Astrocyte (in vitro differentiated cells and primary cell): ENCODE measurements around the gene CPEB4. TPM values are rescaled to one million over a fixed set of nuclear protein-coding genes. Genes with fewer than 3 reads are reported as not detected.

Experiments
- DNase-seq: peaks from one replicate; pipeline ENCODE4 v3.0.0-alpha.2; 2010; ENCODE audit warnings: low read depth
- FAIRE-seq: peaks from 2 replicates; lab custom pipeline; 2011; peaks lifted over from hg19 to GRCh38; lab: Jason Lieb, UNC
- H2AFZ ChIP-seq: 2 replicates; pipeline ENCODE4 v1.6.0; 2012; ENCODE audit warnings: low read depth, low read length, inconsistent platforms
- H3K27ac ChIP-seq: 2 replicates; pipeline ENCODE4 v1.5.1; 2011; ENCODE audit warnings: low read depth, low read length, inconsistent platforms
- H3K27me3 ChIP-seq: 2 replicates; pipeline ENCODE4 v1.6.0; 2011; ENCODE audit warnings: low read length, inconsistent platforms; ENCODE audit not compliant: insufficient read depth
- H3K36me3 ChIP-seq: 2 replicates; pipeline ENCODE4 v1.5.1; 2011; ENCODE audit warnings: low read length, inconsistent platforms; ENCODE audit not compliant: insufficient read depth
- H3K4me1 ChIP-seq: 2 replicates; pipeline ENCODE4 v1.5.1; 2011; ENCODE audit warnings: low read length, inconsistent platforms; ENCODE audit not compliant: insufficient read depth
- H3K4me2 ChIP-seq: 2 replicates; pipeline ENCODE4 v1.6.0; 2012; ENCODE audit warnings: low read length, inconsistent platforms
- H3K4me3 ChIP-seq: 2 replicates; pipeline ENCODE4 v1.5.1; 2011; ENCODE audit warnings: low read depth, mild to moderate bottlenecking, low read length, inconsistent platforms; ENCODE audit not compliant: insufficient read depth
- H3K79me2 ChIP-seq: 2 replicates; pipeline ENCODE4 v1.6.0; 2012; ENCODE audit warnings: mild to moderate bottlenecking, low read length, inconsistent platforms; ENCODE audit not compliant: insufficient read depth
- H3K9ac ChIP-seq: 2 replicates; pipeline ENCODE4 v1.6.0; 2012; ENCODE audit warnings: mild to moderate bottlenecking, low read length, inconsistent platforms
- H3K9me3 ChIP-seq: 2 replicates; pipeline ENCODE4 v1.5.1; 2012; ENCODE audit warnings: low read depth, mild to moderate bottlenecking, low read length, inconsistent platforms; ENCODE audit not compliant: insufficient read depth
- H4K20me1 ChIP-seq: 2 replicates; pipeline ENCODE4 v1.6.0; 2012; ENCODE audit warnings: low read length, inconsistent platforms; ENCODE audit not compliant: insufficient read depth
- H3K27ac Mint-ChIP-seq: one replicate; pipeline ENCODE4 v1.8.0; 2021; ENCODE audit warnings: mild to moderate bottlenecking, mixed read lengths; ENCODE audit not compliant: unreplicated experiment
- H3K27me3 Mint-ChIP-seq: one replicate; pipeline ENCODE4 v1.8.0; 2021; ENCODE audit warnings: low read depth, mixed read lengths; ENCODE audit not compliant: unreplicated experiment
- H3K36me3 Mint-ChIP-seq: one replicate; pipeline ENCODE4 v1.8.0; 2021; ENCODE audit warnings: low read depth, mixed read lengths; ENCODE audit not compliant: unreplicated experiment
- H3K4me1 Mint-ChIP-seq: one replicate; pipeline ENCODE4 v1.8.0; 2021; ENCODE audit warnings: low read depth, mixed read lengths; ENCODE audit not compliant: unreplicated experiment
- H3K4me3 Mint-ChIP-seq: one replicate; pipeline ENCODE4 v1.8.0; 2021; ENCODE audit warnings: mild to moderate bottlenecking, moderate library complexity, mixed read lengths; ENCODE audit not compliant: unreplicated experiment
- H3K9me3 Mint-ChIP-seq: one replicate; pipeline ENCODE4 v1.8.0; 2021; ENCODE audit warnings: mild to moderate bottlenecking, mixed read lengths; ENCODE audit not compliant: unreplicated experiment
- EZH2 ChIP-seq: IDR thresholded peaks from 2 replicates; pipeline ENCODE4 v1.6.1; 2012; ENCODE audit warnings: mild to moderate bottlenecking, low read length, inconsistent platforms; ENCODE audit not compliant: insufficient read depth
- total RNA-seq: library from RNA; stranded (reverse); gene quantifications from 2 replicates; pipeline ENCODE4 v1.2.1, GENCODE V29; 2021
- TF ChIP-seq, protein P1 (sequence below): IDR thresholded peaks from 2 replicates; pipeline ENCODE4 v1.5.1; 2011; ENCODE audit warnings: low read depth, mild to moderate bottlenecking, inconsistent platforms, low read length, moderate library complexity; ENCODE audit not compliant: insufficient read depth

The CPEB4 gene
- total RNA-seq, 1 donor from 2014 or later: 37.2 TPM

DNA sequence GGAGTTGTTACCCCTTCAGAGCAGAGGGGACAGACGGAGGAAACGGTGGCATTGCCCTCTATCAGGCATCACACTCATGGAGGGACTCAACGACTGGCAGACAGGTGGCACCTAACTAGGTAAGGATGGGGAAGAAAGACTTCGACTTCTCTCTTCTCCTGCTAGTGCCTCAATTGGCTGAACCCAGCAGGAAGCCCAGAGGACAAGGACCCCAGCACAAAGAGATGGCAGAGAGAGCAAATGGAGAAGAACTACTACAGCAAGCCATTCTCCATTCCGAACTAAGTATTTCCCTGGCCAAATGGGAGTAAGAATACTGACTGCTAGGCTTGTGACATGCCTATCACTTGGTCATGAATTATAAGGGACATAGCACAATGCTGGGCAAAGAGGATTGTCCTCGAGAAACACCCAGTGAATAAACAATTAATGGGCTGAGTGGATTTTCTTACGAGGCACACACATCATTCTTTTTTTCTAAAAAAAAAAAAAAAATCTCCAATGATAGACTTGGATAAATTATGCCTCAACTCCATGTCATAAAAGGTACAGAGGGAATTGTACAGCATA is 35.3 kb upstream of the CPEB4 start:
- no peak overlapping the region for H3K27ac ChIP-seq
- no peak for TF ChIP-seq EZH2
- TF ChIP-seq, protein P1, sequence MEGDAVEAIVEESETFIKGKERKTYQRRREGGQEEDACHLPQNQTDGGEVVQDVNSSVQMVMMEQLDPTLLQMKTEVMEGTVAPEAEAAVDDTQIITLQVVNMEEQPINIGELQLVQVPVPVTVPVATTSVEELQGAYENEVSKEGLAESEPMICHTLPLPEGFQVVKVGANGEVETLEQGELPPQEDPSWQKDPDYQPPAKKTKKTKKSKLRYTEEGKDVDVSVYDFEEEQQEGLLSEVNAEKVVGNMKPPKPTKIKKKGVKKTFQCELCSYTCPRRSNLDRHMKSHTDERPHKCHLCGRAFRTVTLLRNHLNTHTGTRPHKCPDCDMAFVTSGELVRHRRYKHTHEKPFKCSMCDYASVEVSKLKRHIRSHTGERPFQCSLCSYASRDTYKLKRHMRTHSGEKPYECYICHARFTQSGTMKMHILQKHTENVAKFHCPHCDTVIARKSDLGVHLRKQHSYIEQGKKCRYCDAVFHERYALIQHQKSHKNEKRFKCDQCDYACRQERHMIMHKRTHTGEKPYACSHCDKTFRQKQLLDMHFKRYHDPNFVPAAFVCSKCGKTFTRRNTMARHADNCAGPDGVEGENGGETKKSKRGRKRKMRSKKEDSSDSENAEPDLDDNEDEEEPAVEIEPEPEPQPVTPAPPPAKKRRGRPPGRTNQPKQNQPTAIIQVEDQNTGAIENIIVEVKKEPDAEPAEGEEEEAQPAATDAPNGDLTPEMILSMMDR: no peak
- no peaks in the 10 kb centered on the region for H3K4me1 ChIP-seq
- Mint-ChIP-seq H3K4me1 (peaks cover 13% of the 10 kb centered on the region), H3K9me3 (peaks cover 5% of the 10 kb centered on the region), H3K27ac (no peak overlapping the region), H3K4me3 (no peak overlapping the region), H3K27me3 (peaks cover 8% of the 10 kb centered on the region), H3K36me3 (no peaks in the 10 kb centered on the region)
- H3K9me3 ChIP-seq: no peaks in the 10 kb centered on the region
- H3K4me3 ChIP-seq: no peak overlapping the region
- DNase-seq: no peak
- no peak overlapping the region for H3K4me2 ChIP-seq
- H3K9ac ChIP-seq: no peak overlapping the region
- H3K27me3 ChIP-seq: peaks cover 3% of the 10 kb centered on the region
- no peaks in the 10 kb centered on the region for H3K79me2 ChIP-seq
- H4K20me1 ChIP-seq: no peaks in the 10 kb centered on the region
- H2AFZ ChIP-seq: no peak overlapping the region
- no peak for FAIRE-seq
- no peaks in the 10 kb centered on the region for H3K36me3 ChIP-seq

DNA sequence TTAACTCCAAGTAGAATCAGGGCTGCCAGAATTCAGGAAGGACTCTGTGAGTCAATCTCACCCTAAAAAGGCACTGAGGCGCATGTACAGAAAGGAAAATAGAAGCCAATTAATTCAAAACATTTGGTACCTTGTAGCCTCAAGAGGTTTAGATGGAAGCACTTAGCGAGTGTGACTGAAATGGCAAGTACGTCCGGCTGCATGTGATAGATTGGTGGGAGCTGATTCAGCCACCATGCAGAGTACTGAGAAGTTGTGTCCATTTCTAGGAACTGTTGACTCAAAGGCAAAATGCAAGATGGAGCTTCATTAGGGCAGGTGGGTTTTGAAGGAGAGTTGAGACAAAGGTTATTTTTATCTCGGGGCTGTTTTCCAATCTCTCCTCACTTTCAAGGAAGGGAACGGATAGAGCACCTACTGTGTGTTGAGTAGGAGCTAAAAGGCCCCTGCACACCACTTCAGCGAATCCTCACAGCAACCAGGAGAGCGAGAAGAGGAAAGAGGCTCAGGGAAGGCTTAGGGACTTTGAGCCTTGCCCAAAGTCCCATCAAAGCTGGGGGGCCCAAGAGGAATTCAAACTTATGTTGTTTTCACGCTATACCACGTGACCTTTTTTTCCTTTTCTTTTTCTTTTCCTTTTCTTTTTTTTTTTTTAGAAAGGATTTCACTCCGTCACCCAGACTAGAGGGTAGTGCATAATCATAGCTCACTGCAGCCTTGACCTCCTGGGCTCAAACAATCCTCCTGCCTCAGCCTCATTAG is 34.6 kb upstream of the CPEB4 start:
- TF ChIP-seq, protein P1: no peak
- TF ChIP-seq EZH2: no peak
- H3K4me2 ChIP-seq: no peak overlapping the region
- H2AFZ ChIP-seq: no peak overlapping the region
- H4K20me1 ChIP-seq: no peaks in the 10 kb centered on the region
- no peak overlapping the region for H3K27ac ChIP-seq
- no peaks in the 10 kb centered on the region for H3K36me3 ChIP-seq
- H3K79me2 ChIP-seq: no peaks in the 10 kb centered on the region
- Mint-ChIP-seq H3K36me3 (no peaks in the 10 kb centered on the region), H3K27ac (no peak overlapping the region), H3K4me3 (no peak overlapping the region), H3K9me3 (peaks cover 2% of the 10 kb centered on the region), H3K27me3 (peaks cover 6% of the 10 kb centered on the region), H3K4me1 (peaks cover 13% of the 10 kb centered on the region)
- H3K9me3 ChIP-seq: no peaks in the 10 kb centered on the region
- FAIRE-seq (no peak), DNase-seq (no peak)
- H3K27me3 ChIP-seq: peaks cover 3% of the 10 kb centered on the region
- H3K9ac ChIP-seq: no peak overlapping the region
- H3K4me3 ChIP-seq: no peak overlapping the region
- no peaks in the 10 kb centered on the region for H3K4me1 ChIP-seq
